Astrocyte of the spinal cord (primary cell): ENCODE results near the gene ZMAT5.

Experiments
- DNase-seq: peaks from one replicate; pipeline ENCODE4 v3.0.0; 2011; ENCODE audit warnings: low read depth, low spot score
- H3K4me3 ChIP-seq: 2 replicates; pipeline ENCODE4 v1.5.1; 2011; ENCODE audit warnings: low read depth, mild to moderate bottlenecking, low read length, moderate library complexity
- CTCF ChIP-seq: IDR thresholded peaks from 2 replicates; pipeline ENCODE4 v1.5.1; 2012; ENCODE audit warnings: low read depth, mild to moderate bottlenecking, low read length, inconsistent platforms
- in situ Hi-C: cut with HindIII; loops from 2 replicates; pipeline ENCODE4 v1.10.0; 2017; ENCODE audit warnings: low sequenced_read_pairs

The ZMAT5 gene

GRCh38 chr22:29766632-29767170 is at the start of gene ZMAT5:
Gene ZMAT5, minus strand, starts transcription at chr22:29767007. Its CDS starts 18,463 bp downstream, at chr22:29748544.
- H3K4me3 ChIP-seq: peak within 1 kb of the TSS; percentile 100
- no peak for TF ChIP-seq CTCF
- peak; percentile 97 for DNase-seq
- in situ Hi-C loops: no loop called here

DNA sequence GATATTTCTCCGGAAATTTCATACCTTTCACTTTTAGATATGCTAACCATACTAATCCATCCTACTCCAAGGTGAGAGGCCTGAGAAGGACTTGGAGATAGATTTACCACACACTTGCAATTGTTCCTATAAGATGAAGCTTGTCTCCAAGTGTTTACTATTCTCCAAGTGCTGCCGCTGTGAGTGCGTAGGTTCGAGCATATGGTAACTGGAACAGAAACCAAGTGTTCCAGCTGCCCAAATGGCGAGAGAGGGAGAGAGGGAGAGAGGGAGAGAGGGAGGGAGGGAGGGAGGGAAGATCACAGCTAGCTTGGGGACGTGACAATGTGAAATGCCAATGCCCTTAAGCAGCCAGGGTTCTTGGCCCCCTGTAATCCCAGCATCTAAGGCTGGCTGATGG is 49.7 kb upstream of the ZMAT5 start:
- no peak for TF ChIP-seq CTCF
- in situ Hi-C loops: no loop called here
- DNase-seq: no peak
- no peak overlapping the region for H3K4me3 ChIP-seq

GRCh38 chr22:29816128-29816527 is 49.3 kb upstream of the ZMAT5 start:
- TF ChIP-seq CTCF: no peak
- in situ Hi-C loops: no loop called here
- no peak for DNase-seq
- H3K4me3 ChIP-seq: no peak overlapping the region

DNA sequence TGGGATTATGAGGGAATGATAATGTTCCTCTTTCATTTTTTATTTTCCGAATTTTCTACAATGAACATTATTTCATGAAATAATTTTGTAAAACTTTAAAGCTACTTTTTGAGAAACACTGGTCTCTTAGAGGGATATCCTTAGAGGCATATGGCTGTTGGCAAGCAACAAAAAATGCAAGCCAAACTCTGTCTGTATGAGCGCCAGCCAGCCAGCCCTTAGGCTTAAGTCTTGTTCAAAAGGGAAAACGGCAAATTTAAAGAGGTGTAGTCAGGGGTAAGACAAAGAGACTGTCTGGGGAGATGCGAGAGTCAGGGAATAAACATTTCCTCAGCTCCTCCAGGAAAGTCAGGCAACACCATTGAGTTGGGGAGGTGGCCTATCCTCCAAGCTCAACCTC is 48.8 kb upstream of the ZMAT5 start:
- TF ChIP-seq CTCF: no peak
- H3K4me3 ChIP-seq: no peak overlapping the region
- in situ Hi-C loops: no loop called here
- DNase-seq: no peak

DNA sequence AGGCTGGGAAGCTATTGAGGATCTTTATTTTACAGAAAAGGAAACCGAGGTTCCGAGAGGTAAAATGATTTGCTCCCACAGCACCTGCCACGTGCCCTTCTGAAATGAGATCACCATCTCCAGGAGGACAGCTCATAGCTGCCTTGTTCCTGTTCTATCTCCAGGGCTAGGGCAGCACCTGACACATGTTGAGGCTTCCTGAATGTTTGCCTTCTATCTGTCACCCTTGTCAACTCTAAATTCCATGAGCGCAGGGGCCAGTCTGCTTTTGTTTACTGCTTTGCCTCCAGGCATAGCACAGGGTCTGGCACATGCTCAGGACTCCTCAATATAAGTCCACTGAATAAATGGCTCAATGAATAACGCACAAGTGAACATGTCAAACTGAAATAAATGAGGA is 47.2 kb upstream of the ZMAT5 start:
- in situ Hi-C loops: no loop called here
- no peak overlapping the region for H3K4me3 ChIP-seq
- no peak for DNase-seq
- no peak for TF ChIP-seq CTCF

DNA sequence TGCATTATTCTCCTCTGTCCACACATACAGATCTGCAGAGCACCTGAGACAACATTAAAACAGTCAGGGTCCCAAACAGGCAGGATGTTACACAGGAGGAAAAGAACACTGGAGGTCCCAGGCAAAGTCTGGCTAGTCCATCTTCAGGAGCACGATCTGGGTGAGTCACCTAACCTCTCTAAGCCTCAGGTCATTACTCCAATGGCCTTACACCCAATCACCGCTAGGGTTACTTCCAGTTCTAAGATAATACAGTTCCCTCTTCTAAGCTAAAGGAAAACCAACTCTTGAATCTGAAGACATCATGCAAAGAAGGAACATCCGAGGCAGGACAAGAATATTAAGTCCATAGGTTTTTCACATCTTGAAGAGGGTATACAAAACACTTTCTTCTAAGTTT is 46.8 kb upstream of the ZMAT5 start:
- DNase-seq: no peak
- no peak overlapping the region for H3K4me3 ChIP-seq
- in situ Hi-C loops: no loop called here
- TF ChIP-seq CTCF: no peak

DNA sequence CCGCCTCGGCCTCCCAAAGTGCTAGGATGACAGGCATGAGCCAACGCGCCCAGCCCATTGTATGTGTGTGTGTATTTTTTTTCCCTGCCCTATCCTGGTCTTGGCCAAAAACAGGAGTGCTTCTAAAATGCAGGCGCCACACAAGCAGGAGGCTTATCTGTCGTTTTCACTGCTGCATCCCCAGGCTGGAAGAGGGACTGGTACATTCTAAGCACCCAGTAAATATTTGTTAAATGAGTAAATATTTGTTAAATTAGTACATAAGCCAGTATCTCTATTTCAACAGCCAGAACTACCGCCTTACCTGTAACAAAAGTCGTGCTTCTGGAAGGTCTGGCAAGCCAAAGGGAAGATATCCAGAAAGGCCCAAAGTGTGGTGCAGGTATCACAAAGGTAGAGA is 46.3 kb upstream of the ZMAT5 start:
- no peak overlapping the region for H3K4me3 ChIP-seq
- TF ChIP-seq CTCF: no peak
- no peak for DNase-seq
- in situ Hi-C loops: no loop called here
